Astrocyte (in vitro differentiated cells and primary cell): ENCODE results near the gene AZIN2.

Experiments used
- CTCF ChIP-seq: IDR thresholded peaks from 2 replicates; pipeline ENCODE4 v1.5.1; 2011; ENCODE audit warnings: low read depth, mild to moderate bottlenecking, inconsistent platforms, low read length, moderate library complexity; ENCODE audit not compliant: insufficient read depth
- EZH2 ChIP-seq: IDR thresholded peaks from 2 replicates; pipeline ENCODE4 v1.6.1; 2012; ENCODE audit warnings: mild to moderate bottlenecking, low read length, inconsistent platforms; ENCODE audit not compliant: insufficient read depth

DNA sequence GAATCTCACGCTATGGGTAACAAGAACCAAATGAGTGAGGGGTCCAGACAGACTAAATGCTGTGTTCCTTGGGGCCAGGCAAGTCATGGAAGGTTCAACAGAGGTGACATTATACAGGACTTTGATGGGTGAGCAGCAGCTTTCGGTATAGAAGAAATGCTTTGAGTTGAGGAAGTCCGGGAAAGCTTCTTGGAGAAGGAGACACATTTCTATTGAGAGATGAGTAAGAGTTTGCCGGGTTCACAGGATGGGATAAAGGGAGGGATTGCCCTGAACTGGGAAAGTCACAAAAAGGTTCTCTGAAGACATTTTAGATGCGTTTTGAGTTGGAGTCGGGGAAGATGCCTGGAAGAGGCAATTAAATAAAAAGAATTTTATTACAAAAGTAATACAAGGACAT, 580 bp upstream of the AZIN2 start:
- TF ChIP-seq CTCF (no peak), EZH2 (no peak)
